ENCODE results near the gene VWF. TPM values are rescaled to one million over a fixed set of nuclear protein-coding genes. Genes with fewer than 3 reads are reported as not detected.

VWF gene
- total RNA-seq, 1 experiment from 2014 or later, result 0.48 TPM

DNA sequence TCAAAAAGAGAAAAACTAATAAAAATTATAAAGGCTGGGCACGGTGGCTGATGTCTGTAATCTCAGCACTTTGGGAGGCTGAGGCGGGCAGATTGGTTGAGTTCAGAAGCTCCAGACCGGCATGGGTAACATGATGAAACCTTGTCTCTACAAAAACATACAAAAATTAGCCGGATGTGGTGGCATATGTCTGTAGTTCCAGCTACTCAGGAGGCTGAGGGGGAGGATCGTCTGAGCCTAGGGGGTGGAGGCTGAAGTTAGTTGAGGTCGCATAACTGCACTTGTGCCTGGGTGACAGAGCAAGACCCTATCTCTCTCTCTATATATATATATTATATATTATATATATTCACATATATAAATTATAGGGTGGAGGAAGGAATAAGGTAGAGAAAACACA is 146.9 kb downstream of the VWF start:
- no peaks in the 10 kb centered on the region for H3K9me3 ChIP-seq (ENCODE audit: insufficient read depth, low read depth)
- H2AFZ ChIP-seq, result no peak overlapping the region
- no peaks in the 10 kb centered on the region for H3K36me3 ChIP-seq (ENCODE audit: low read depth)
- TF ChIP-seq EZH2 (IDR thresholded peaks at IDR 0.05; ENCODE audit: low read depth), result no peak
- TF ChIP-seq, protein P1, sequence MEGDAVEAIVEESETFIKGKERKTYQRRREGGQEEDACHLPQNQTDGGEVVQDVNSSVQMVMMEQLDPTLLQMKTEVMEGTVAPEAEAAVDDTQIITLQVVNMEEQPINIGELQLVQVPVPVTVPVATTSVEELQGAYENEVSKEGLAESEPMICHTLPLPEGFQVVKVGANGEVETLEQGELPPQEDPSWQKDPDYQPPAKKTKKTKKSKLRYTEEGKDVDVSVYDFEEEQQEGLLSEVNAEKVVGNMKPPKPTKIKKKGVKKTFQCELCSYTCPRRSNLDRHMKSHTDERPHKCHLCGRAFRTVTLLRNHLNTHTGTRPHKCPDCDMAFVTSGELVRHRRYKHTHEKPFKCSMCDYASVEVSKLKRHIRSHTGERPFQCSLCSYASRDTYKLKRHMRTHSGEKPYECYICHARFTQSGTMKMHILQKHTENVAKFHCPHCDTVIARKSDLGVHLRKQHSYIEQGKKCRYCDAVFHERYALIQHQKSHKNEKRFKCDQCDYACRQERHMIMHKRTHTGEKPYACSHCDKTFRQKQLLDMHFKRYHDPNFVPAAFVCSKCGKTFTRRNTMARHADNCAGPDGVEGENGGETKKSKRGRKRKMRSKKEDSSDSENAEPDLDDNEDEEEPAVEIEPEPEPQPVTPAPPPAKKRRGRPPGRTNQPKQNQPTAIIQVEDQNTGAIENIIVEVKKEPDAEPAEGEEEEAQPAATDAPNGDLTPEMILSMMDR (conservative IDR thresholded peaks at IDR 0.05), result no peak
- POLR2A ChIA-PET (ENCODE audit: unreplicated experiment), result no interaction called here
- no peaks in the 10 kb centered on the region for H3K4me1 ChIP-seq (replicated peaks; ENCODE audit: insufficient read depth)
- peaks cover 91% of the 10 kb centered on the region for H3K27me3 ChIP-seq (ENCODE audit: insufficient read depth, low read depth)
- no peaks in the 10 kb centered on the region for H3F3A ChIP-seq (ENCODE audit: insufficient read depth, low read depth)
- CTCF ChIA-PET, result no interaction called here
- H4K20me1 ChIP-seq (ENCODE audit: insufficient read depth), result no peaks in the 10 kb centered on the region
- no peaks in the 10 kb centered on the region for H3K9me2 ChIP-seq (ENCODE audit: insufficient read depth)
- H3K4me2 ChIP-seq, result no peak overlapping the region
- intact Hi-C loops (cut with micrococcal nuclease; ENCODE audit: unreplicated experiment), result no loop called here
- DNase-seq, result no peak
- no TSS peak for BruUV-seq (replicated peaks)
- H3K79me2 ChIP-seq (ENCODE audit: low read depth), result no peaks in the 10 kb centered on the region
- H3K4me3 ChIP-seq, result no peak overlapping the region
- no peak overlapping the region for H3K27ac ChIP-seq

DNA sequence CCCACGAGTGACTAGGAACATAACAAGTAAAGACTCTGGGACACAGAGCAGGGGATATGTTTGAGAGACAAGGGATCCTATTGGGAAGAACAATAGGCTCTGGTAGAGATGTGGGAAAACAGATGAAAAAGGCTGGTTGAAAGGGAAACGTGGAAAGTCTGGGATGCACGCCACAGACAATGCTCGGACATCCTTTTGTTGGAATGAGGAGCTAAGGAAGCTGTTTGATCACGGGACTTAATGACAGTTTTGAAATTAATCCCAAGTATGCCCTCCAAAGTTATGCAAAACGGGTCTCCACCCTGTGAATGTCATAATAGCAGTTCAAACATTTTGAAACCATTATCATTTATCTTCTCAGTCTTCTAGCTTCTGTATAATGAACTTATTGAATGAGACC is 147.8 kb downstream of the VWF start:
- Histone ChIP-seq H3K36me3 (ENCODE audit: low read depth) (no peaks in the 10 kb centered on the region), H3K9me3 (ENCODE audit: insufficient read depth, low read depth) (no peaks in the 10 kb centered on the region), H3K27me3 (ENCODE audit: insufficient read depth, low read depth) (peaks cover 91% of the 10 kb centered on the region), H3F3A (ENCODE audit: insufficient read depth, low read depth) (no peaks in the 10 kb centered on the region), H3K4me2 (no peak overlapping the region), H3K79me2 (ENCODE audit: low read depth) (no peaks in the 10 kb centered on the region), H4K20me1 (ENCODE audit: insufficient read depth) (no peaks in the 10 kb centered on the region), H3K9me2 (ENCODE audit: insufficient read depth) (no peaks in the 10 kb centered on the region), H3K27ac (no peak overlapping the region), H3K4me1 (replicated peaks; ENCODE audit: insufficient read depth) (no peaks in the 10 kb centered on the region), H2AFZ (no peak overlapping the region), H3K4me3 (no peak overlapping the region)
- no TSS peak for BruUV-seq (replicated peaks)
- CTCF ChIA-PET, result interaction anchor here (0.6 kb wide), 1 partner anchor 302 kb away, joined by 3 read pairs; no protein-coding TSS in a partner anchor
- POLR2A ChIA-PET (ENCODE audit: unreplicated experiment), result no interaction called here
- intact Hi-C loops (cut with micrococcal nuclease; ENCODE audit: unreplicated experiment), result no loop called here
- no peak for TF ChIP-seq EZH2 (IDR thresholded peaks at IDR 0.05; ENCODE audit: low read depth)
- TF ChIP-seq, protein P1 (conservative IDR thresholded peaks at IDR 0.05), result no peak
- no peak for DNase-seq

DNA sequence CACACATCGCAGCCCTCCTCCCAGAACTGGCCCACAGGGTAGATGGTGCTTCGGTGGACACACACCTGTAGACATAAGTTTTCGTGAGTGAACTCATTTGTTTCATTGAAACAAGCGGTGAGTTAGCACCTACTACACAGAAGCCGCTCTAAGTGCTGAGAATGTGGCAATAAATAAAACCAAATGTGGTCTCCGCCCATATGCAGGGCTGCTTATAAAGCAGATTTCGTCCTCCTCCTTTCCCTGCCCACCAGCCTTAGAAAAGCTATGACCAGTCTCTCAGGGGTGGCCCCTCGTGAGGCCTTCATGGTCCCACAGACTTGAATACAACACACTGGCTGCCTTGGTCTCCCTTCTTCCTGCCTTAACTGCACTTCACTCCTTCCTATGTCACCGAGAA is 148.3 kb downstream of the VWF start:
- POLR2A ChIA-PET (ENCODE audit: unreplicated experiment), result no interaction called here
- Histone ChIP-seq H3K27me3 (ENCODE audit: insufficient read depth, low read depth) (peaks cover 91% of the 10 kb centered on the region), H3K4me3 (no peak overlapping the region)

More for the DNA sequence above, 148.3 kb downstream of the VWF start:
- no peaks in the 10 kb centered on the region for H3K4me1 ChIP-seq (replicated peaks; ENCODE audit: insufficient read depth)
- no peaks in the 10 kb centered on the region for H3K9me3 ChIP-seq (ENCODE audit: insufficient read depth, low read depth)
- H2AFZ ChIP-seq, result no peak overlapping the region
- H3K79me2 ChIP-seq (ENCODE audit: low read depth), result no peaks in the 10 kb centered on the region
- H4K20me1 ChIP-seq (ENCODE audit: insufficient read depth), result no peaks in the 10 kb centered on the region
- no peaks in the 10 kb centered on the region for H3K9me2 ChIP-seq (ENCODE audit: insufficient read depth)
- intact Hi-C loops (cut with micrococcal nuclease; ENCODE audit: unreplicated experiment), result no loop called here
- BruUV-seq (replicated peaks), result no TSS peak
- CTCF ChIA-PET, result interaction anchor here (0.6 kb wide), 1 partner anchor 303 kb away, joined by 3 read pairs; no protein-coding TSS in a partner anchor
- no peaks in the 10 kb centered on the region for H3F3A ChIP-seq (ENCODE audit: insufficient read depth, low read depth)
- H3K36me3 ChIP-seq (ENCODE audit: low read depth), result no peaks in the 10 kb centered on the region
- TF ChIP-seq EZH2 (IDR thresholded peaks at IDR 0.05; ENCODE audit: low read depth), result no peak
- TF ChIP-seq, protein P1 (conservative IDR thresholded peaks at IDR 0.05), result no peak
- DNase-seq, result no peak
- no peak overlapping the region for H3K27ac ChIP-seq
- no peak overlapping the region for H3K4me2 ChIP-seq

Measured in PC-9 (cell line).